Gastrocnemius medialis (tissue), 4 donors: Measurements from ENCODE around the gene UBXN2A. TPM values are rescaled to one million over a fixed set of nuclear protein-coding genes. Genes with fewer than 3 reads are reported as not detected.
"Not testable (repeated sequence)": the region's sequence is repeated elsewhere in the genome, so short reads cannot be mapped to it uniquely, and the experiment has no call there.

ENCODE experiments used
- ATAC-seq, 2 donors: fragments of 150-250 bp; one replicate each; pipeline ENCODE4 v1.9.1; 2016
- DNase-seq, 2 donors: peaks; one replicate each; pipeline ENCODE4 v3.0.0-alpha.2; 2019
- H3K27ac ChIP-seq, 4 donors: fragments of 200-600 bp; sonication (generic); 1 replicate in 1 of 4; 2 replicates in 3 of 4; pipeline ENCODE4 v1.5.1; 2016 to 2018; ENCODE audit warnings: mild to moderate bottlenecking in 2 of 4, moderate library complexity in 1 of 4
- H3K27me3 ChIP-seq, 3 donors: fragments of 200-600 bp; sonication (generic) in 2 of 3; 1 replicate in 1 of 3; 2 replicates in 2 of 3; pipeline versions ENCODE4 v1.5.1 to v1.6.0; 2016 to 2019; ENCODE audit warnings: mild to moderate bottlenecking in 1 of 3, moderate library complexity in 1 of 3
- H3K36me3 ChIP-seq, 2 donors: fragments of 200-600 bp; sonication (generic) in 1 of 2; one replicate each; pipeline ENCODE4 v1.5.1; 2017 to 2018
- H3K4me1 ChIP-seq, 2 donors: fragments of 200-600 bp; sonication (generic) in 1 of 2; one replicate each; pipeline ENCODE4 v1.5.1; 2016 to 2017; ENCODE audit warnings: mild to moderate bottlenecking in 2 of 2
- H3K4me3 ChIP-seq, 4 donors: fragments of 200-600 bp; sonication (generic) in 3 of 4; 1 replicate in 1 of 4; 2 replicates in 3 of 4; pipeline ENCODE4 v1.5.1; 2016 to 2019; ENCODE audit warnings: mild to moderate bottlenecking in 2 of 4
- H3K9me3 ChIP-seq, 3 donors: fragments of 200-600 bp; sonication (generic) in 2 of 3; 1 replicate in 1 of 3; 2 replicates in 2 of 3; pipeline ENCODE4 v1.5.1; 2016 to 2019
- CTCF ChIP-seq, 5 experiments: fragments of 450-650 bp in 3 of 5; fragments of 200-600 bp in 2 of 5; sonication (generic) in 2 of 5; IDR thresholded peaks in 4 of 5; conservative IDR thresholded peaks in 1 of 5; 1 replicate in 4 of 5; 2 replicates in 1 of 5; pipeline ENCODE4 v1.5.1; 2016 to 2019; ENCODE audit warnings: antibody characterized with exemption in 5 of 5, mild to moderate bottlenecking in 3 of 5, moderate library complexity in 3 of 5
- POLR2A ChIP-seq, 2 donors: fragments of 450-650 bp; IDR thresholded peaks; one replicate each; pipeline ENCODE4 v1.6.1; 2017; ENCODE audit warnings: antibody characterized with exemption in 2 of 2, mild to moderate bottlenecking in 2 of 2, moderate library complexity in 2 of 2
- in situ Hi-C, 4 donors: fragments of 200-750 bp; cut with MboI; loops; one replicate each; pipeline versions ENCODE4 v1.15.0 to v1.8.0; 2017; ENCODE audit warnings: low sequenced_read_pairs in 4 of 4
- intact Hi-C: fragments of 100-400 bp; cut with DNase I; formaldehyde crosslinking; loops from one replicate; pipeline ENCODE4 v1.15.1; 2023; ENCODE audit warnings: low total_unique reads
- total RNA-seq, 4 donors: library from RNA; depleted of rRNA; stranded (reverse); fragments of >200 nt; gene quantifications; one replicate each; pipeline versions ENCODE4 v1.1.0 to v1.2.3, GENCODE V29; 2016

The UBXN2A gene
- total RNA-seq, 4 donors from 2014 or later, result 13.7 to 20.8 (median 17.0) TPM

DNA sequence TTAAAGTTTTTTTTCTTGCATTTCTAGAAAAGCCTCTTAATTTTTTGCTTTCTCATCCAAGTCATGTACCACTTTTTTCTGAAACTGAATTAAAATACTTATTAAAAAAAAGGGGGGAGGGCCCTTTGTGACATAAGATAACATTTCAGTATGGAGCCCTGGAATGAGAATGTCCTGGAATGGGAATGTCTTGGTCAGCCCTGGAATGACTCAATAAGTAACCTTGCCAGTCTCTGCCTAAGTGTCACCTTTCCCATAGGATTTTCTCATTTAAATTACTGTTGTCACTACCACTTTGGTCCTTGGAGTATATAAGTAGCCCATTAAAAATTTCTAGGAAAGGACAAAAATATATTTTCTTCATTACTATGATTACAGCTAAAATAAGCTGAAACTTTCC, 4.7 kb downstream of the UBXN2A start:
- intact Hi-C loops (no loop called here), in situ Hi-C loops (loop anchor here in 1 of 4 donors (25.0 kb wide), 1 partner anchor 92 kb away; the partner anchor contains the start of genes FKBP1B and WDCP)
- H3K27me3 ChIP-seq, result no peaks in the 10 kb centered on the region
- peaks cover 40 to 44% of the 10 kb centered on the region in 2 donors for H3K4me1 ChIP-seq
- TF ChIP-seq POLR2A (IDR thresholded peaks at IDR 0.05) (no peak), CTCF (IDR thresholded peaks at IDR 0.05 in 4 of 5, conservative IDR thresholded peaks at IDR 0.05 in 1 of 5) (no peak)
- no peak for DNase-seq
- peak overlapping the region; percentile 4 to 74 (median 39) for H3K27ac ChIP-seq
- H3K9me3 ChIP-seq, result no peaks in the 10 kb centered on the region
- H3K4me3 ChIP-seq, result no peak overlapping the region
- ATAC-seq, result peak in 1 of 2 donors; percentile 42
- no peaks in the 10 kb centered on the region for H3K36me3 ChIP-seq

GRCh38 chr2:23947350-23947749, 7.1 kb downstream of the UBXN2A start:
- no peak for DNase-seq
- TF ChIP-seq CTCF (IDR thresholded peaks at IDR 0.05 in 4 of 5, conservative IDR thresholded peaks at IDR 0.05 in 1 of 5) (no peak), POLR2A (IDR thresholded peaks at IDR 0.05) (no peak)
- Histone ChIP-seq H3K36me3 (no peaks in the 10 kb centered on the region), H3K27me3 (no peaks in the 10 kb centered on the region), H3K27ac (peak overlapping the region in 3 of 4 donors; percentile 20 to 42 (median 33)), H3K4me3 (no peak overlapping the region), H3K9me3 (no peaks in the 10 kb centered on the region), H3K4me1 (peaks cover 28 to 32% of the 10 kb centered on the region in 2 donors)
- peak in 1 of 2 donors; percentile 51 for ATAC-seq
- intact Hi-C loops, result no loop called here
- in situ Hi-C loops, result loop anchor here in 1 of 4 donors (25.0 kb wide), 1 partner anchor 90 kb away; the partner anchor contains the start of genes FKBP1B and WDCP

DNA sequence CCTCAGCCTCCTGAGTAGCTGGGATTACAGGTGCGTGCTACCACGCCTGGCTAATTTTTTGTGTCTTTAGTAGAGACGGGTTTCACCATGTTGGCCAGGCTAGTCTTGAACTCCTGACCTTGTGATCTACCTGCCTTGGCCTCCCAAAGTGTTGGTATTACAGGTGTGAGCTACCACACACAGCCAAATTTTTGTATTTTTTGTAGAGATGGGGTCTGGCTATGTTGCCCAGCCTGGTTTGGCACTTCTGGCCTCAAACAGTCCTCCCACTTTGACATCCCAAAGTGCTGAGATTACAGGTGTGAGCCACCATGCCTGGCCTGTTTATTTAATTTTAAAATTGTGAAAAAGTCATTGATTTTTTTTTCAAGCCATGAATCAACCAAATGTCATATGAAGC, 12.3 kb downstream of the UBXN2A start:
- H3K27ac ChIP-seq, H3K4me3 ChIP-seq, ATAC-seq, H3K27me3 ChIP-seq, H3K36me3 ChIP-seq, H3K4me1 ChIP-seq, DNase-seq, intact Hi-C loops, H3K9me3 ChIP-seq, in situ Hi-C loops: not testable (repeated sequence)

DNA sequence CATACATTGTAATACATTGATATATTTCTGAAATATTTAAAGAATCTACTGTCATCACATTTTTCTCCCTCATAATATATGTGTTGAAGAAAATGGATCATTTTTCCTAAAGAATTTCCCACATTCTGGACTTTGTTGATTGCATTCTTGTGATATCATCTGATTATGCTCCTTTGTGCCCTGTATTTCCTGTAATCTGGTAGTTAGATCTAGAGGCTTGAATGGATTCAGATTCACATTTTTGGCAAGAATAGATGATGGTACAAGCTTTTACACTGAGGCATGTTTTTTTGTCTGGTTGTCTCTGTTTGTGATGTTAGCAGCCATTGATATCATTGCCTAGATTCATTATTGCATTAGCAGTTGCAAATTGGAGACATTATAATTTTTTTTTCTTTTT, 13.4 kb downstream of the UBXN2A start:
- Histone ChIP-seq H3K36me3 (no peaks in the 10 kb centered on the region), H3K27me3 (no peaks in the 10 kb centered on the region), H3K4me1 (no peaks in the 10 kb centered on the region), H3K9me3 (no peaks in the 10 kb centered on the region), H3K4me3 (no peak overlapping the region), H3K27ac (no peak overlapping the region)
- ATAC-seq (no peak), DNase-seq (no peak)
- intact Hi-C loops, result no loop called here
- no peak for TF ChIP-seq POLR2A (IDR thresholded peaks at IDR 0.05)
- no peak for TF ChIP-seq CTCF (IDR thresholded peaks at IDR 0.05 in 4 of 5, conservative IDR thresholded peaks at IDR 0.05 in 1 of 5)
- in situ Hi-C loops, result no loop called here

- no peak for TF ChIP-seq POLR2A (IDR thresholded peaks at IDR 0.05)
- TF ChIP-seq CTCF (IDR thresholded peaks at IDR 0.05 in 4 of 5, conservative IDR thresholded peaks at IDR 0.05 in 1 of 5), result no peak
- Histone ChIP-seq H3K4me1 (no peaks in the 10 kb centered on the region), H3K27ac (no peak overlapping the region), H3K4me3 (no peak overlapping the region), H3K9me3 (no peaks in the 10 kb centered on the region), H3K36me3 (peaks cover 0 to 7% of the 10 kb centered on the region in 2 donors), H3K27me3 (no peaks in the 10 kb centered on the region)
- no peak for ATAC-seq
- intact Hi-C loops, result no loop called here
- DNase-seq, result no peak
- in situ Hi-C loops, result no loop called here
Observed at GRCh38 chr2:23954325-23955014, 14.2 kb downstream of the UBXN2A start.
